Fibroblast of lung (primary cell): ENCODE measurements around the gene TRPM4.

Experiments
- EZH2 ChIP-seq: IDR thresholded peaks from 2 replicates; pipeline ENCODE4 v1.5.1; 2012; ENCODE audit warnings: low read length, control low read depth, mild to moderate bottlenecking; ENCODE audit errors: missing control alignments
- TF ChIP-seq, protein P1 (sequence below), 2 donors: IDR thresholded peaks in 1 of 2; conservative IDR thresholded peaks in 1 of 2; 1 replicate in 1 of 2; 2 replicates in 1 of 2; pipeline ENCODE4 v1.5.1; 2011 to 2012; ENCODE audit warnings: low read length in 2 of 2, control low read depth in 1 of 2, inconsistent platforms in 1 of 2, low read depth in 1 of 2, mild to moderate bottlenecking in 1 of 2

- TF ChIP-seq, protein P1, sequence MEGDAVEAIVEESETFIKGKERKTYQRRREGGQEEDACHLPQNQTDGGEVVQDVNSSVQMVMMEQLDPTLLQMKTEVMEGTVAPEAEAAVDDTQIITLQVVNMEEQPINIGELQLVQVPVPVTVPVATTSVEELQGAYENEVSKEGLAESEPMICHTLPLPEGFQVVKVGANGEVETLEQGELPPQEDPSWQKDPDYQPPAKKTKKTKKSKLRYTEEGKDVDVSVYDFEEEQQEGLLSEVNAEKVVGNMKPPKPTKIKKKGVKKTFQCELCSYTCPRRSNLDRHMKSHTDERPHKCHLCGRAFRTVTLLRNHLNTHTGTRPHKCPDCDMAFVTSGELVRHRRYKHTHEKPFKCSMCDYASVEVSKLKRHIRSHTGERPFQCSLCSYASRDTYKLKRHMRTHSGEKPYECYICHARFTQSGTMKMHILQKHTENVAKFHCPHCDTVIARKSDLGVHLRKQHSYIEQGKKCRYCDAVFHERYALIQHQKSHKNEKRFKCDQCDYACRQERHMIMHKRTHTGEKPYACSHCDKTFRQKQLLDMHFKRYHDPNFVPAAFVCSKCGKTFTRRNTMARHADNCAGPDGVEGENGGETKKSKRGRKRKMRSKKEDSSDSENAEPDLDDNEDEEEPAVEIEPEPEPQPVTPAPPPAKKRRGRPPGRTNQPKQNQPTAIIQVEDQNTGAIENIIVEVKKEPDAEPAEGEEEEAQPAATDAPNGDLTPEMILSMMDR (conservative IDR thresholded peaks at IDR 0.05 in 1 of 2, IDR thresholded peaks at IDR 0.05 in 1 of 2; ENCODE audit: low read depth in 1 of 2, low read length in 2 of 2) = no peak
- no peak for TF ChIP-seq EZH2
These were observed 7.6 kb downstream of the TRPM4 start for GRCh38 chr19:49165111-49165750.
